A673 (cell line): Measurements from ENCODE around the gene FTO.

Experiments
- CTCF ChIP-seq: fragments of 300-800, 200-600 bp; sonication (generic); conservative IDR thresholded peaks from 2 replicates; pipeline ENCODE4 v1.5.1; 2017; ENCODE audit warnings: low read depth, mild to moderate bottlenecking, antibody characterized with exemption, low read length, moderate library complexity, mixed read lengths
- EZH2 ChIP-seq: fragments of 200-600 bp; sonication (generic); IDR thresholded peaks from 2 replicates; pipeline ENCODE4 v1.6.1; 2017; ENCODE audit warnings: borderline replicate concordance, low read depth, mild to moderate bottlenecking, mixed read lengths, antibody characterized with exemption, low read length; ENCODE audit not compliant: poor library complexity, severe bottlenecking

GRCh38 chr16:54059319-54059718, 355.4 kb downstream of the FTO start:
- TF ChIP-seq CTCF (no peak), EZH2 (no peak)
